Liver (tissue), 2 donors: Measurements from ENCODE around the gene FKTN.

Experiments
- YY1 ChIP-seq: IDR thresholded peaks from 2 replicates; pipeline ENCODE4 v1.6.1; 2016; ENCODE audit warnings: antibody characterized with exemption, mild to moderate bottlenecking
- TF ChIP-seq, protein P1 (sequence below): fragments of 150-350 bp; IDR thresholded peaks from 2 replicates; pipeline ENCODE4 v1.5.1; 2017; ENCODE audit warnings: improper control_type of control experiment, low read depth, low read length; ENCODE audit not compliant: missing input control
- donor health status: healthy.

DNA sequence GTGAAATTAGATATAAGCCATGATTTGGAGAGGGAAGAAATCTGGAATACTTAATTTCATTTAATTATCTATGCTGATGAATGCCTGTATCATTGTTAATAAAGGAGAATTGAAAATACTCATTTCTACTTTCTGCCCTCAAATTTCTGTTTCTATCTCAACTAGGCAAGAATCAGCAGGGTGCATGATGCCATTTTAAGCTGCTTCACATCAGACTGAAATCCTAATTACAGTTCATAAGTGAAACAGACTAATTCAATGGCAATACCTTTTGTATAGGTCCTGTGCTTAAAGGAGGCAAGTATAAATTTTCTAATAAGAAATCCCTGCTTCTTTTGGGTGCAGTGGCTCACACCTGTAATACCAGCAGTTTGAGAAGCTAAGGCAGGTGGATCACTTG, 82.0 kb downstream of the FKTN start:
- TF ChIP-seq, protein P1, sequence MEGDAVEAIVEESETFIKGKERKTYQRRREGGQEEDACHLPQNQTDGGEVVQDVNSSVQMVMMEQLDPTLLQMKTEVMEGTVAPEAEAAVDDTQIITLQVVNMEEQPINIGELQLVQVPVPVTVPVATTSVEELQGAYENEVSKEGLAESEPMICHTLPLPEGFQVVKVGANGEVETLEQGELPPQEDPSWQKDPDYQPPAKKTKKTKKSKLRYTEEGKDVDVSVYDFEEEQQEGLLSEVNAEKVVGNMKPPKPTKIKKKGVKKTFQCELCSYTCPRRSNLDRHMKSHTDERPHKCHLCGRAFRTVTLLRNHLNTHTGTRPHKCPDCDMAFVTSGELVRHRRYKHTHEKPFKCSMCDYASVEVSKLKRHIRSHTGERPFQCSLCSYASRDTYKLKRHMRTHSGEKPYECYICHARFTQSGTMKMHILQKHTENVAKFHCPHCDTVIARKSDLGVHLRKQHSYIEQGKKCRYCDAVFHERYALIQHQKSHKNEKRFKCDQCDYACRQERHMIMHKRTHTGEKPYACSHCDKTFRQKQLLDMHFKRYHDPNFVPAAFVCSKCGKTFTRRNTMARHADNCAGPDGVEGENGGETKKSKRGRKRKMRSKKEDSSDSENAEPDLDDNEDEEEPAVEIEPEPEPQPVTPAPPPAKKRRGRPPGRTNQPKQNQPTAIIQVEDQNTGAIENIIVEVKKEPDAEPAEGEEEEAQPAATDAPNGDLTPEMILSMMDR = no peak
- TF ChIP-seq YY1 = no peak
